Liver (tissue), 9 donors: ENCODE results near the gene SLC25A22. TPM values are rescaled to one million over a fixed set of nuclear protein-coding genes. Genes with fewer than 3 reads are reported as not detected.

ENCODE experiments used
- DNase-seq: peaks from one replicate; pipeline ENCODE4 v3.0.0-alpha.2; 2017; ENCODE audit warnings: low spot score
- H3K27ac ChIP-seq, 2 donors: one replicate each; pipeline ENCODE4 v1.7.0; 2013; ENCODE audit warnings: inconsistent platforms in 2 of 2, low read length in 2 of 2, control low read depth in 1 of 2, low read depth in 1 of 2, mild to moderate bottlenecking in 1 of 2
- H3K27me3 ChIP-seq, 4 donors: one replicate each; pipeline versions ENCODE4 v1.6.1 to v1.7.0; 2013; ENCODE audit warnings: low read length in 3 of 4, inconsistent platforms in 1 of 4, mild to moderate bottlenecking in 1 of 4, moderate library complexity in 1 of 4; ENCODE audit not compliant: control insufficient read depth in 4 of 4, insufficient read depth in 4 of 4
- H3K36me3 ChIP-seq, 4 donors: one replicate each; pipeline versions ENCODE4 v1.6.1 to v1.7.0; 2013; ENCODE audit warnings: low read length in 3 of 4, mild to moderate bottlenecking in 3 of 4, low read depth in 1 of 4, moderate library complexity in 1 of 4; ENCODE audit not compliant: control insufficient read depth in 4 of 4, insufficient read depth in 3 of 4
- H3K4me1 ChIP-seq, 4 donors: one replicate each; pipeline versions ENCODE4 v1.6.1 to v1.7.0; 2013; ENCODE audit warnings: low read length in 3 of 4, mild to moderate bottlenecking in 3 of 4, moderate library complexity in 1 of 4; ENCODE audit not compliant: control insufficient read depth in 4 of 4, insufficient read depth in 4 of 4
- H3K4me3 ChIP-seq, 3 donors: one replicate each; pipeline versions ENCODE4 v1.6.1 to v1.7.0; 2013; ENCODE audit warnings: low read length in 3 of 3, control low read depth in 1 of 3, low read depth in 1 of 3, mild to moderate bottlenecking in 1 of 3
- H3K9ac ChIP-seq, 2 donors: one replicate each; pipeline ENCODE4 v1.7.0; 2013; ENCODE audit warnings: low read length in 2 of 2, mild to moderate bottlenecking in 2 of 2, moderate library complexity in 2 of 2, control low read depth in 1 of 2, low read depth in 1 of 2
- H3K9me3 ChIP-seq, 4 donors: one replicate each; pipeline versions ENCODE4 v1.6.1 to v1.7.0; 2013; ENCODE audit warnings: low read length in 3 of 4; ENCODE audit not compliant: control insufficient read depth in 4 of 4
- EGR1 ChIP-seq, 2 donors: IDR thresholded peaks; 2 replicates each; pipeline ENCODE4 v1.6.1; 2016 to 2018; ENCODE audit warnings: antibody characterized with exemption in 2 of 2, low read depth in 2 of 2
- FOXA1 ChIP-seq: IDR thresholded peaks from 2 replicates; pipeline ENCODE4 v1.6.1; 2016; ENCODE audit warnings: antibody characterized with exemption
- FOXA2 ChIP-seq: IDR thresholded peaks from 2 replicates; pipeline ENCODE4 v1.6.1; 2016; ENCODE audit warnings: antibody characterized with exemption
- GABPA ChIP-seq, 2 donors: IDR thresholded peaks in 1 of 2; conservative IDR thresholded peaks in 1 of 2; 2 replicates each; pipeline ENCODE4 v1.6.1; 2016; ENCODE audit warnings: antibody characterized with exemption in 2 of 2, mild to moderate bottlenecking in 1 of 2, moderate library complexity in 1 of 2
- HNF4A ChIP-seq, 2 donors: conservative IDR thresholded peaks; 2 replicates each; pipeline ENCODE4 v1.6.1; 2016; ENCODE audit warnings: antibody characterized with exemption in 2 of 2, mild to moderate bottlenecking in 2 of 2
- HNF4G ChIP-seq: IDR thresholded peaks from 2 replicates; pipeline ENCODE4 v1.6.1; 2016; ENCODE audit warnings: antibody characterized with exemption
- JUND ChIP-seq, 2 donors: IDR thresholded peaks; 2 replicates each; pipeline ENCODE4 v1.6.1; 2016; ENCODE audit warnings: antibody characterized with exemption in 2 of 2
- NR2F2 ChIP-seq: IDR thresholded peaks from 2 replicates; pipeline ENCODE4 v1.6.1; 2016; ENCODE audit warnings: antibody characterized with exemption
- RXRA ChIP-seq, 2 donors: IDR thresholded peaks; 2 replicates each; pipeline ENCODE4 v1.6.1; 2017 to 2018; ENCODE audit warnings: antibody characterized with exemption in 2 of 2, mild to moderate bottlenecking in 1 of 2
- SP1 ChIP-seq: IDR thresholded peaks from 2 replicates; pipeline ENCODE4 v1.6.1; 2018; ENCODE audit warnings: antibody characterized with exemption, mild to moderate bottlenecking
- YY1 ChIP-seq: IDR thresholded peaks from 2 replicates; pipeline ENCODE4 v1.6.1; 2016; ENCODE audit warnings: antibody characterized with exemption, mild to moderate bottlenecking
- WGBS: extraction: QIAGEN DNeasy Blood & Tissue Kit; methylation state at CpG from one replicate; pipeline ENCODE4 v1.1.7; 2013; 5-methylcytosine and 5-hydroxymethylcytosine counted together
- polyA plus RNA-seq, 2 donors: library from polyadenylated mRNA; stranded (reverse) in 1 of 2; unstranded in 1 of 2; fragments of 200-250 nt in 1 of 2; fragments of >200 nt in 1 of 2; fragmentation: Nextera tagmentation in 1 of 2; extraction: Ambion mirVana in 1 of 2; gene quantifications; one replicate each; pipeline versions ENCODE4 v1.2.1 to v1.2.3, GENCODE V29; 2013 to 2015
- total RNA-seq, 2 donors: library from RNA; depleted of rRNA; stranded (reverse); fragments of >200 nt; gene quantifications; one replicate each; pipeline ENCODE4 v1.2.3, GENCODE V29; 2014
- TF ChIP-seq, protein P1 (sequence below): IDR thresholded peaks from 2 replicates; pipeline ENCODE4 v1.6.1; 2016; ENCODE audit warnings: antibody characterized with exemption
- TF ChIP-seq, protein P2 (sequence below): IDR thresholded peaks from 2 replicates; pipeline ENCODE4 v1.6.1; 2016; ENCODE audit warnings: antibody characterized with exemption
- TF ChIP-seq, protein P3 (sequence below): IDR thresholded peaks from 2 replicates; pipeline ENCODE4 v1.6.1; 2016; ENCODE audit warnings: antibody characterized with exemption, mild to moderate bottlenecking
- TF ChIP-seq, protein P4 (sequence below): fragments of 150-350 bp; IDR thresholded peaks from 2 replicates; pipeline ENCODE4 v1.5.1; 2017; ENCODE audit warnings: improper control_type of control experiment, low read depth, low read length; ENCODE audit not compliant: missing input control
- donor health status: healthy.
- donor health status: healthy.
- donor health status: healthy.
- donor health status: healthy.
- donor health status: healthy.

SLC25A22 gene
- total and polyA plus RNA-seq, 4 donors = 5.3 to 26.8 (median 12.1) TPM

DNA sequence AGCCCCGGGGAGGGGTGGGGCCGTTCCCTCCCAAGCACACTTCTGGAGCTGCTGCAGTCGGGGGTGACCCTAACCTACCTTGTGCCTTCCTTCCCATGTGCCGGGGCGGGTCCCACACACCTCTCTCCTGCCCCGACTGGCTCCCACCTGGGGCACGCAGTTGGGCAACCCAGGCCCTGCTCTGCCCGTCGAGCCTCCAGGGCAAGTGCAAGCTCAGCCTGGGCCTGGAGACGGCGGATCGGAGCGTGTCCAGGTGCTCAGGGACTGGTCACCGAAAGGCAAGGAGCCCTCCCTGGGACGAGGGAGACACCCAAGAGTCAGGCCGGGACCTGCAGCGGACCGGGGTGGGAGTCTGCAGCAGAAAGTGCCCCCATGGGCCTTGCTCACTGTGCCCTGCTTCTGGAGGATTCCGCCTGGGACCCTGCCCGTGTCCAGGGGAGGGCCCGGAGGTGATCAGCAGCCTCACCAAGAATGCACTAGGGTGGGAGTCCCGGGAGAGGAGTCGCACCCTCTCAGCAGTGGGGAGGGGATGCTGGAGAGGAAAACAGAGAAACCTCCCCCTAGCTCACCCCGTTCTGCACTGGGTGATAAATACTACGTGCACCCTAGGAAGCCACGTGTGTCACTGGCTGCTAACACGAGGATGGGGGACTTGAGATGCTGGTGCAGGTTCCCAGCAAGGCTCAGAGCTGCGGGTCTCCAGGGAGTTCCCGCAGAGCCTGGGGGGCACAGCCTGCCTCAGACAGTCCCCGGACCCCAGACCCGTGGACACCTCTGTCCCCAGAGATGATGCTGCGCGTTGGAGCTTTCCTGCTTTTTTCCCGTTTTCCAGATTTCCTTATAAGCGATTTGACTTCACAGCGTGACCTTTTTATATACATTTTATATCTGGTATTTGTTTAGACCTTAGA, 15.6 kb downstream of the SLC25A22 start (continued):
- TF ChIP-seq, protein P1, sequence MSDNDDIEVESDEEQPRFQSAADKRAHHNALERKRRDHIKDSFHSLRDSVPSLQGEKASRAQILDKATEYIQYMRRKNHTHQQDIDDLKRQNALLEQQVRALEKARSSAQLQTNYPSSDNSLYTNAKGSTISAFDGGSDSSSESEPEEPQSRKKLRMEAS = no peak
- no peak for TF ChIP-seq YY1
- TF ChIP-seq, protein P2, sequence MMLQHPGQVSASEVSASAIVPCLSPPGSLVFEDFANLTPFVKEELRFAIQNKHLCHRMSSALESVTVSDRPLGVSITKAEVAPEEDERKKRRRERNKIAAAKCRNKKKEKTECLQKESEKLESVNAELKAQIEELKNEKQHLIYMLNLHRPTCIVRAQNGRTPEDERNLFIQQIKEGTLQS = no peak
- TF ChIP-seq NR2F2 = no peak
- TF ChIP-seq GABPA (IDR thresholded peaks at IDR 0.05 in 1 of 2, conservative IDR thresholded peaks at IDR 0.05 in 1 of 2) = no peak

DNA sequence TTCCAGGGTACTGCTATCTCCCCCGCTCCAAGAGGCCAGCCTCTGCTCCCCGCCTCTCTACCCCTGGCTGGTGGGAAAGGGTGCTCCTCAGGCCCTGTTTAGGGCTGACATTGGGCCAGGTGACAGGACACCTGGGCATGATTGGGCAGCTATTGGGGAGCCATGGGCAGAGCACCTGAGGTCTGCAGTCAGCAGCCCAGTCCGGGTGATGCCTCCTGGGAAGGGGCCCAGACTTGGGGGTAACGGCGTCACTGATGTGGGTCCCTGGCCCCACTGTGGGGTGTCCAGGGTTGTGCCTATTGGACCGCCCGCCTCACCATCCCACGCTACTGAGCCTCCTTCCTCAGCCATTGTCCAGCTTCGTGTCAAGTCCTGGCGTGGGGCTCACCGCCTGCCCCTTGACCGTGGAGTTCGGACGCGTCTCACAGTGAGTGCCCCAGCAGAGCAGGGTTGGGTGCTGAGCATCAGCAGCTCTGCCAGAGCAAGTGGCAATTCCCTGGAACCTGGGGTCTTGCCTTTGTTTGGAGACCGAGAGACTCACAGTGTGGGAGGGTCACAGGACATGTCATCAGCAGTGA, 18.0 kb downstream of the SLC25A22 start:
- Histone ChIP-seq H3K27ac (no peak overlapping the region), H3K4me1 (peaks cover 13 to 37% (median 21%) of the 10 kb centered on the region in 4 donors), H3K9ac (no peak overlapping the region), H3K9me3 (no peaks in the 10 kb centered on the region), H3K4me3 (no peak overlapping the region), H3K36me3 (peaks cover 0 to 6% (median 0%) of the 10 kb centered on the region in 4 donors), H3K27me3 (no peaks in the 10 kb centered on the region)
- 97% methylated on average over 16 of the region's 16 CpGs for WGBS
- DNase-seq = no peak
- no peak for TF ChIP-seq FOXA2
- TF ChIP-seq, protein P2 = no peak
- no peak for TF ChIP-seq RXRA (IDR thresholded peaks at IDR 0.05)
- no peak for TF ChIP-seq JUND (IDR thresholded peaks at IDR 0.05)
- TF ChIP-seq HNF4A (conservative IDR thresholded peaks at IDR 0.05) = no peak
- TF ChIP-seq HNF4G = no peak
- TF ChIP-seq, protein P3, sequence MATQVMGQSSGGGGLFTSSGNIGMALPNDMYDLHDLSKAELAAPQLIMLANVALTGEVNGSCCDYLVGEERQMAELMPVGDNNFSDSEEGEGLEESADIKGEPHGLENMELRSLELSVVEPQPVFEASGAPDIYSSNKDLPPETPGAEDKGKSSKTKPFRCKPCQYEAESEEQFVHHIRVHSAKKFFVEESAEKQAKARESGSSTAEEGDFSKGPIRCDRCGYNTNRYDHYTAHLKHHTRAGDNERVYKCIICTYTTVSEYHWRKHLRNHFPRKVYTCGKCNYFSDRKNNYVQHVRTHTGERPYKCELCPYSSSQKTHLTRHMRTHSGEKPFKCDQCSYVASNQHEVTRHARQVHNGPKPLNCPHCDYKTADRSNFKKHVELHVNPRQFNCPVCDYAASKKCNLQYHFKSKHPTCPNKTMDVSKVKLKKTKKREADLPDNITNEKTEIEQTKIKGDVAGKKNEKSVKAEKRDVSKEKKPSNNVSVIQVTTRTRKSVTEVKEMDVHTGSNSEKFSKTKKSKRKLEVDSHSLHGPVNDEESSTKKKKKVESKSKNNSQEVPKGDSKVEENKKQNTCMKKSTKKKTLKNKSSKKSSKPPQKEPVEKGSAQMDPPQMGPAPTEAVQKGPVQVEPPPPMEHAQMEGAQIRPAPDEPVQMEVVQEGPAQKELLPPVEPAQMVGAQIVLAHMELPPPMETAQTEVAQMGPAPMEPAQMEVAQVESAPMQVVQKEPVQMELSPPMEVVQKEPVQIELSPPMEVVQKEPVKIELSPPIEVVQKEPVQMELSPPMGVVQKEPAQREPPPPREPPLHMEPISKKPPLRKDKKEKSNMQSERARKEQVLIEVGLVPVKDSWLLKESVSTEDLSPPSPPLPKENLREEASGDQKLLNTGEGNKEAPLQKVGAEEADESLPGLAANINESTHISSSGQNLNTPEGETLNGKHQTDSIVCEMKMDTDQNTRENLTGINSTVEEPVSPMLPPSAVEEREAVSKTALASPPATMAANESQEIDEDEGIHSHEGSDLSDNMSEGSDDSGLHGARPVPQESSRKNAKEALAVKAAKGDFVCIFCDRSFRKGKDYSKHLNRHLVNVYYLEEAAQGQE = no peak
- TF ChIP-seq NR2F2 = no peak
- no peak for TF ChIP-seq EGR1 (IDR thresholded peaks at IDR 0.05; ENCODE audit: low read depth in 2 of 2)
- no peak for TF ChIP-seq SP1
- TF ChIP-seq, protein P1 = no peak
- no peak for TF ChIP-seq FOXA1
- TF ChIP-seq, protein P4, sequence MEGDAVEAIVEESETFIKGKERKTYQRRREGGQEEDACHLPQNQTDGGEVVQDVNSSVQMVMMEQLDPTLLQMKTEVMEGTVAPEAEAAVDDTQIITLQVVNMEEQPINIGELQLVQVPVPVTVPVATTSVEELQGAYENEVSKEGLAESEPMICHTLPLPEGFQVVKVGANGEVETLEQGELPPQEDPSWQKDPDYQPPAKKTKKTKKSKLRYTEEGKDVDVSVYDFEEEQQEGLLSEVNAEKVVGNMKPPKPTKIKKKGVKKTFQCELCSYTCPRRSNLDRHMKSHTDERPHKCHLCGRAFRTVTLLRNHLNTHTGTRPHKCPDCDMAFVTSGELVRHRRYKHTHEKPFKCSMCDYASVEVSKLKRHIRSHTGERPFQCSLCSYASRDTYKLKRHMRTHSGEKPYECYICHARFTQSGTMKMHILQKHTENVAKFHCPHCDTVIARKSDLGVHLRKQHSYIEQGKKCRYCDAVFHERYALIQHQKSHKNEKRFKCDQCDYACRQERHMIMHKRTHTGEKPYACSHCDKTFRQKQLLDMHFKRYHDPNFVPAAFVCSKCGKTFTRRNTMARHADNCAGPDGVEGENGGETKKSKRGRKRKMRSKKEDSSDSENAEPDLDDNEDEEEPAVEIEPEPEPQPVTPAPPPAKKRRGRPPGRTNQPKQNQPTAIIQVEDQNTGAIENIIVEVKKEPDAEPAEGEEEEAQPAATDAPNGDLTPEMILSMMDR = no peak
